NOMO-1 treated with dmso at 0.1 percent for 144 hours (cell line): Measurements from ENCODE around the gene ARHGAP35.
A peak's percentile ranks its signal among the peaks of the same experiment; 100 is the strongest.
"Not testable (repeated sequence)": the region's sequence is repeated elsewhere in the genome, so short reads cannot be mapped to it uniquely, and the experiment has no call there.

Source experiments
- DNase-seq: peaks from one replicate; lab custom pipeline; 2025; ENCODE audit not compliant: unreplicated experiment; lab: John Stamatoyannopoulos, UW

ARHGAP35 gene

DNA sequence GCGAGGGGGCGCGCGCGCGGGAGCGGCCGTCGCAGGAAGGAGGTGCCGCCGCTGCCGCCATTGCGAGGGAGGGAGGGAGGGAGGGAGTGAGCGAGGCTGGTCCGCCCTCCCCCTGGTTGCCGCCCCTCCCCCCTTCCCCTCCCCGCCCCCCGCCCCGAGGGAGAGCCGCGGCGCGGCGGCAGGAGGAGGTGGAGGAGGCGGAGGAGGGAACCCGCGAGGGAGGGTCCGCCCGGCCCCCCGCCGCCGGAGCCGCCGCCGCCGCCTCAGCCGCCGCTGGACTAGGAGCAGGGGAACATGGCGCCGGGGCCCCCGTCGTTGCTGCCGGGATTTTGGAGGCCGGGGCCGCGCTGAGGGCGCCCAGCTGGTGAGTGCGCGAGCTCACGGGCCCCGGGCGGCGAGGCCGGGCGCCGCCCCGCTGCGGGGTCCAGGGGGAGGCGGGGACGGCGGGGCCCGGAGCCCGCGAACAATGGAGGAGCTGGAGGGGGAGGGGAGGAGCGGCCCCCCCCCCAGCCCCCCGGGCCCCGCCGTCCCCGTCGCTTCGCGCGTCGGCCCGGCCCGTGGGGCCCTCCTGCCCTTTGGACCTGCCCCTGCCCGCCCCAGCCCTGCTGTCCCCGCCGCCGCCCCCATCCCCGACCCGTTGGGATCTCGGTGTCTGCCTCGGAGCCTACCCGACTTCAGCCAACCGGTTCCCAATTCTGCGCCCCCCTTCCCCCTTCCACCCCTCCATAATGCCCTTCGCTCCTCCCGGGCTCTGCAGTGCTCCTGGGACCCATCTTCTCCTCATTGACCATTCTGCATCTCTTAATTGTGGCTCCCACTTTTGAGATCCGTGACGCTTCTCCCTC, at the start of gene ARHGAP35:
Gene ARHGAP35 (plus strand): TSS at position 152 of the 845 bp plus-strand sequence. CDS start 57,679 bp downstream, outside the sequence.
- peak; percentile 76 for DNase-seq

GRCh38 chr19:46812977-46813838, 47.6 kb upstream of the ARHGAP35 start:
- no peak for DNase-seq

GRCh38 chr19:46813839-46814358, 46.9 kb upstream of the ARHGAP35 start:
- DNase-seq: no peak

DNA sequence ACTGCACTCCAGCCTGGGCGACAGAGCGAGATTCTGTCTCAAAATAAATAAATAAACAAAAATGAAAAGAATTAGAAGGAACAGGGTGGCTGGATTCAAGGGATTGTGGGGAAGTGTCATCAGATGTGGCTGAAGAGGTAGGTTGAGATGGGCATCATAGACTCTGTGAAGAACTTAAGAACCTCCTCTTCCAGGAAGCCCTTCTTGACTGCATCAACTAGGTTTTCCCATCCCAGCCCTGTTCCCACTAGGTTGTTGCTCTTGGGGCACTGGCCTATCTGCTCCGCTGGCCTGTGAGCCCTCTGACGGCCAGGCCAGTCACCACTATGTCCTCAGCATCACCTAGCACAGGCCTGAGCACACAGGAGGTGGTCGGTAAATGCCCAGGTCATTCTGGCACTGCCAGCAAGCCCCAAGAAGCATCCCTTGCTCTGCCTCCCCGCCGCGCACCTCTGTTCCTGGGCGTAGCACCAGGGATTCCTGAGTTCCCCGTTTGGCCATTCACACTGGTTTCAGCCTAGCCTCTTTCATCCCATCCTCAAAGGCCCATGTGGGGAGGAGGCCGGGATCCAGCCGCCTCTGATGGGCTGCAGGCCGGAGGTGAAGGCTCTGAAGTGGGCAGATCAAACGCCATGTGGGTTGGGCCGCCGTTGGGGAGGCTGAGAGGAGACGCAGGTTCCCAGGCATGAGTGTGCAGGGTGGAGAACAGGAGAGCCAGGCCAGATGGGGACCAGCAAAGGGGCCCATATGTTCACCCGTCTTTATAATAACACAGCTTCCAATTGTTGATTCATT, 44.8 kb upstream of the ARHGAP35 start:
- DNase-seq: no peak

- DNase-seq: no peak
These were observed 42.0 kb upstream of the ARHGAP35 start for GRCh38 chr19:46818812-46819211.

DNA sequence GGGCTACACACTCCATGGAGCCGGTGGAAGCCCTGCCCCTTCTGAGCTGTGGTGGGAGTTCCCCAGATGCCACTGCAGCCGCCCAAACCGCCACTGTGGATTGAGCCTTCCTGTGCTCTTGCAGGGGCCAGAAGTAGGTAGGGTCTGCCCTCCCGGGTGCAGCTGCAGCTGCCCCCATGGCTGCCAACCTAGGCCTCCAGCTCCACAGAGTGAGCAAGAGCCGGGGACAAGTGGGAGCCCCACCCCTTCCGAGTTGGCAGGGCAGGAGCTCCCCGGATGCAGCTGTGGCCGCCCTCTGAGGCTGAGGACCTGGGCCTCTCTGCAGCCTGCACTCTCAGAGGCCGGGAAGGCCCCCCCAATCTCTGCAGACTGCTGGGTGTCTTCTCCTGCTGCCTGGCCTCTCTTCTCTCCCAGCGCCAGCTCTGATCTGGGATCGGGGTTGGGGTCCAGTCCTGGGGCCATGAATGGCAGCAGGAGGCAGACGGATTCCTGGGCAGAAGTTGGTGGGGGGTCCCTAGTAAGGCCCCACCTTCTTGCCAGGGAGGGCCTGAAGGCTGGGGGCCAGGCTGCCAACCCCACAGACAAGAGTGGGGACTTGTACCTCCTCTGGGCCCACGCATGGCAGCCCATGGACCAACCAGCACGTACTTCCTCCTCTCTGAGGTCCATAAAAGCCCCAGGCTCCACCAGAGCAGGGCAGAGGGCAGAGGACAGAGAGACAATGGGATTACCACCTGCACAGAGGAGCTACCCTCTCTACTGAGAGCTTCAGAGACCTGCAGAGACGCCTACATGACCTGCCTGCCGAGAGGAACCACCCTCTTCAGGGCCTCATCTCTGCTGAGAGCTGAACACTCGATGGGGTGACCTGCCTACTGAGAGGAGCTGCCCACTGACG, 39.0 kb upstream of the ARHGAP35 start:
- DNase-seq: no peak

DNA sequence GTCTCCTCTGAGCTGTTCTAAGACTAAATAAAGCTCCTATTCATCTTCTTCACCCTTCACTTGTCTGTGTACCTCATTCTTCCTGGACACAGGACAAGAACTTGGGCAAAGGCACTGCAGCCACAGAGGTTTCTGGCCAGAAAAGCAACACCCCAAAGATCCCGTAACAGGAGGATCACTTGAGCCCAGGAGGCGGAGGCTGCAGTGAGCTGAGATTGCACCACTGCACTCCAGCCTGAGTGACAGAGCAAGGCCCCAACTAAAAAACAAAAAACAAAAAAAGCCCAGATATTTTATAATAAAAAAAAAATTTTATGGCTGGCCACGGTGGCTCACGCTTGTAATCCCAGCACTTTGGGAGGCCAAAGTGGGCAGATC, 38.4 kb upstream of the ARHGAP35 start:
- not testable (repeated sequence) for DNase-seq

- no peak for DNase-seq
These were observed 37.7 kb upstream of the ARHGAP35 start for GRCh38 chr19:46823049-46823448.

DNA sequence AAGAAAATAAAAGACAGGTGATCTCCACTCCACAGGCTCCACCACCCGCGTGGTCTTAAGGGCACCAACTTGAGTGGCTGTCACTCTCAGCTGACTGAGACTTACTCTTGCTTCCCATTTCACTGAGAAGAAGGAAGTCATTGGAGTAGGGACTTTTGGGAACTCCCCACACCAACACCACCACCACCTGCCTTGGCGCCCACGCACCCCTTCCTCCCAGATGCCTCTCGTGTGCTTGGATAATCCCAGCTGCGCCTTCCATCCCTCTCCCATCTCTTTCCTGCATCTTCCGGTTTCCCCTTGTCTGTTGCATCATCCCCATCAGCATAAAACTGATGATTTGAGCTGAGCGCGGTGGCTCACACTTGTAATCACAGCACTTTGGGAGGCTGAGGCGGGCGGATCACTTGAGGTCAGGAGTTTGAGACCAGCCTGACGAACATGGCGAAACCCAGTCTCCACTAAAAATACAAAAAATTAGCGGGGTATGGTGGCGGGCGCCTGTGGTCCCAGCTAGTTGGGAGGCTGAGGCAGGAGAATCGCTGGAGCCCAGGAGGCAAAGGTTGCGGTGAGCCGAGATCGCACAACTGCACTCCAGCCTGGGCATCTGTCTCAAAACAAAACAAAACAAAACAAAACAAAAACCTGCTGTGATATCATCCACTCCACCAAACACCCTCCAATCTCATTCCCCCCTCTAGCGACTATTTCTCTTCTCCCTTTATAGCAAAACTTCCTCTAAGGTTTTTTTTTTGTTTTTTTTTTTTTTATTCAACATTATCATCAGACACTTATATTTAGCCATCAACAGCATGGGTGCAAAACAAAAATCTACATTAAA, 35.7 kb upstream of the ARHGAP35 start:
- DNase-seq: peak; percentile 54

GRCh38 chr19:46825731-46826055, 35.1 kb upstream of the ARHGAP35 start:
- no peak for DNase-seq

DNA sequence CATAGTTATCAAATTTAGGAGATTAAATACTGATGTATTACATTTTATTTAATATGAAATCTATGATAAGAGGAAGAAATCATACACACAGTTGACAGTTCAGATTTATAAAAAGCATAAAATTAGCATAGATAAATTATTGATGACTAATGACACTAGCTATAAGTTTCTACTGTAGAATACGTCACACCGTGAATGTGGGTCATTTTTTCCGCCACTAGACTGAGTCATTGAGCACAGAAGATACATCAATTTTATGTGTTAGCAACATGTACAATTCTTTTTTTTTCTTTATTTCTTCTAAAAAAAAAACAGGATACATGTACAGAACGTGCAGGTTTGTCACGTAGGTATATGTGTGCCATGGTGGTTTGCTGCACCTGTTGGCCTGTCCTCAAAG, 32.3 kb upstream of the ARHGAP35 start:
- no peak for DNase-seq

- DNase-seq: no peak
These were observed 29.9 kb upstream of the ARHGAP35 start for GRCh38 chr19:46830864-46831263.

GRCh38 chr19:46834121-46834520, 26.7 kb upstream of the ARHGAP35 start:
- DNase-seq: no peak

GRCh38 chr19:46834984-46835383, 25.8 kb upstream of the ARHGAP35 start:
- no peak for DNase-seq

- DNase-seq: no peak
These were observed 22.6 kb upstream of the ARHGAP35 start for GRCh38 chr19:46838160-46838559.

DNA sequence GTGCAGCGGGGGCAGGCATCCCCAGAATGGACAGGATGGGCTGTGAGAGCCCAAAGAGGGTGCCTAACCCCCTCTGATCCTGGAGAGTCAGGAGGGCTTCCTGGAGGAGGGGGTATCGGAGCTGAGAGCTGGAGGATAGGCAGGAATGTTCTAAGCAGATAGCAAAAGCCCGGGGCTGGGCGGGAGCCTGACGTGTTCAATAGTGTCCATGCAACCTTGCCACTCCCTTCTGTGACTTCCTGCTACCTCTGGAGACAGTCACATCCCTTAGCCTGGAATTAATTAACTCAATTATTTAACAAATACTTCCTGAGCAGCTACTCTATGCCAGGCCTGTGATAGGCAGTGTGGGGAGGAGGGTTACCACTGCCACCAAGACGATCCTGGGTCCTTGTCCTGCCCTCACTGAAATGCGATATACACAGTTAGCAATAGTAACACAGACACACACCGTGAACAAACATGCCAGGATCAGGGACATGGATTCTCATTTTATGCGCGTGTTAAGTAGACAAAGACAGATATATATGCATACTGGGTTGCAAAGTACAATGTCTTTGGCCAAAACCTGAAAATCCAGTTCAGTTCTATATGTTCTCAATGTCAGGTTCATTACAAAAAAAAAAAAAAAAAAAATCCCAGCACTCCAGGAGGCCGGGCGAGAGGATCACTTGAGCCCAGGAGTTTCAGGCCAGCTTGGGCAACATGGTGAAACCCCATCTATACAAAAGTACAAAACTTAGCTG, 20.9 kb upstream of the ARHGAP35 start:
- no peak for DNase-seq

DNA sequence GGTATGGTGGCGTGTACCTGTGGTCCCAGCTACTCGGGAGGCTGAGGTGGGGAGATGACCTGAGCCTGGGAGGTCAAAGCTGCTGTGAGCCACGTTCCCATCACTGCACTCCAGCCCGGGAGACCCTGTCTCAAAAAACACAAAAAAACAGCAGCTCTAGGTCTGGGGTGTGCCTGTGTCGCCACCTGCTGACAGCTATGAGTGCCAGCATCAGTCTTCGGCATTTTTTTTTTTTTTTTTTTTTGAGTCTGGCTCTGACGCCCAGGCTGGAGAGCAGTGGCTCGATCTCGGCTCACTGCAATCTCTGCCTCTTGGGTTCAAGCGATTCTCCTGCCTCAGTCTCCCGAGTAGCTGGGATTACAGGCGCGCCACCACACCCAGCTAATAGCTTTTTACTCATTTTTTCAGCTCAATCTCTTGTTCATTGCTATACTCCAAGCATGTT, 20.3 kb upstream of the ARHGAP35 start:
- peak; percentile 24 for DNase-seq

DNA sequence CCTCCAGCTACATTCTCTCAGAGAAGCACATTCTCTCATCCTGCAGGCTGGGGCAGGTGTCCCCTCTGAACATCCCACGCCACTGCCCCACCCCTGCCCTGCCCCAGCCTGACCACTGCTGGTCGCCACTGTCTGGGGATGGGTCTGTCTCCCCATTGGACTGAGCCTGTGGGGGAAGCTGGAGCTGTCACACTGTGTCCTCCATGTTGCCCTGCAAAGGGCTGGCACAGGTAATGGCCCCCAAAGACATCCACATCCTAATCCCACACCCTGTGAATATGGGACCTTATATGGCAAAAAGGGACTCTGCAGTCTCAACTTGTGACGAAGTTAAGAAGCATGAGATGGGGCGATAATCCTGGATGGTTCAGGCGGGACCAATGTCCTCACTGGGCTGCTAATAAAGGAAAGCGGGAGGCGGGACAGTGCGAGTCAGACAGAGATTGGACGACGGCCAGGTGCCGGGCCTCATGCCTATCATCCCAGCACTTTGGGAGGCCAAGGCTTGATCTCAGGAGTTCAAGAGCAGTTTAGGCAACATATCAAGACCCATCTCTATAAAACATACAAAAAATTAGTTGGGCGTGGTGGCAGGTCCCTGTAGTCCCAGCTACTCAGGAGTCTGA, 19.2 kb upstream of the ARHGAP35 start:
- no peak for DNase-seq
